ENCODE measurements around the gene KANSL1L. TPM values are rescaled to one million over a fixed set of nuclear protein-coding genes. Genes with fewer than 3 reads are reported as not detected.
A peak's percentile ranks its signal among the peaks of the same experiment; 100 is the strongest.

KANSL1L gene
- total and polyA plus RNA-seq, 9 of the 15 experiments (the other 6 are each of a cell fraction or from before 2014, with no cell fraction given), result 1.3 to 6.7 (median 2.4) TPM

DNA sequence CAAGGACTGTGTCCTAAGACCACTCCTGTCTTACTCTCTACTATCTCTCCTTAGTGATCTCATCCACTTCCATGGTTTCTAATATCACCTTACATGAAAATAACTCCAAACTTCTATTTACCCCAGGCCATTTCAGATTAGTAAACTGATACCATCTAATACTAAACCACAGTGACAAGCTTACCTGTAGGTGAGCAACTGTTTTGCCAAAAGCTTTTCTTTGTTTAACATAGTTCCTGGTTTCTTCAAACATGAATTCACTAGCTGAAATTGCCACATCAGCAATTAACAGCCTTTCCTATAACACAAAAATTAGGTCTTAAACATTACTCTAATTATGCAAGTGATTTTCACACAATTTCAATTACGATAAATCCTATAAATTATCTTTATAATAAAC is 31.9 kb upstream of the KANSL1L start:
- Histone ChIP-seq H3K27me3 (ENCODE audit: control insufficient read depth in 2 of 2, insufficient read depth in 2 of 2, low read length in 2 of 2) (no peaks in the 10 kb centered on the region), H4K20me1 (replicated peaks; ENCODE audit: control insufficient read depth, insufficient read depth, low read length) (no peaks in the 10 kb centered on the region), H3K9ac (ENCODE audit: insufficient read depth in 1 of 2, low read depth in 2 of 2, low read length in 2 of 2) (no peak overlapping the region), H3K27ac (ENCODE audit: extremely low read depth, low read depth, low read length) (no peak overlapping the region), H3K36me3 (ENCODE audit: control insufficient read depth, insufficient read depth, low read length) (no peaks in the 10 kb centered on the region), H3K79me2 (ENCODE audit: control insufficient read depth, insufficient read depth, low read length) (no peaks in the 10 kb centered on the region), H3K9me1 (ENCODE audit: control insufficient read depth, insufficient read depth, low read length) (no peaks in the 10 kb centered on the region), H3K4me1 (replicated peaks in 1 of 2; ENCODE audit: control insufficient read depth in 2 of 2, insufficient read depth in 2 of 2, low read length in 2 of 2) (no peaks in the 10 kb centered on the region), H3K9me3 (replicated peaks; ENCODE audit: control insufficient read depth, insufficient read depth, low read depth, low read length) (no peaks in the 10 kb centered on the region), H2AFZ (ENCODE audit: low read depth, low read length) (no peak overlapping the region), H3K4me2 (ENCODE audit: insufficient read depth, low read length) (no peak overlapping the region), H3K4me3 (no peak overlapping the region)
- ChIA-PET POLR2A (no interaction called here), CTCF (ENCODE audit: low intra/inter-chr PET ratio) (no interaction called here)
- no TSS peak for BruUV-seq (replicated peaks)
- in situ Hi-C loops (cut with MboI), result loop anchor here (25.0 kb wide), 1 partner anchor 866 kb away; no protein-coding TSS in a partner anchor
- no peak for FAIRE-seq
- no peak for DNase-seq (ENCODE audit: extremely low read depth in 1 of 4, low spot score in 3 of 4)
- no peak for ATAC-seq
- WGBS (ENCODE audit: insufficient coverage, low coverage, missing lambda C conversion rate), result 0% methylated on average over 1 of the region's 1 CpG
- intact Hi-C loops (cut with micrococcal nuclease), result no loop called here
- no peak for TF ChIP-seq FOS (IDR thresholded peaks at IDR 0.05; ENCODE audit: extremely low read depth, insufficient read length)
- peak; percentile 82 for TF ChIP-seq ZNF316 (IDR thresholded peaks at IDR 0.05)
- no peak for TF ChIP-seq CBX3 (IDR thresholded peaks at IDR 0.05; ENCODE audit: borderline replicate concordance in 1 of 2, low read length in 2 of 2)
- no peak for TF ChIP-seq YY1 (IDR thresholded peaks at IDR 0.05; ENCODE audit: borderline replicate concordance in 1 of 3, control insufficient read depth in 1 of 3, extremely low read depth in 1 of 3, insufficient read depth in 3 of 3, insufficient read length in 1 of 3, insufficient replicate concordance in 2 of 3, low read depth in 1 of 3, low read length in 2 of 3)
- 0 out of 2 replicates have a peak, but pooled peaks have one; percentile 49 for TF ChIP-seq C11orf30 (IDR thresholded peaks at IDR 0.05; ENCODE audit: low read depth)
- no peak for TF ChIP-seq PCBP2 (IDR thresholded peaks at IDR 0.05; ENCODE audit: low read depth, low read length, poor library complexity, severe bottlenecking)
- TF ChIP-seq NFATC3 (IDR thresholded peaks at IDR 0.05), result no peak
- TF ChIP-seq MAFK (IDR thresholded peaks at IDR 0.05; ENCODE audit: low read length), result peak; percentile 80
- TF ChIP-seq MAFF (IDR thresholded peaks at IDR 0.05; ENCODE audit: low read length), result peak; percentile 86
- TF ChIP-seq KDM2B (CRISPR knock-in tag; IDR thresholded peaks at IDR 0.05), result no peak
- TF ChIP-seq ZBTB8A (IDR thresholded peaks at IDR 0.05; ENCODE audit: partially characterized antibody), result no peak
- TF ChIP-seq, protein P1, sequence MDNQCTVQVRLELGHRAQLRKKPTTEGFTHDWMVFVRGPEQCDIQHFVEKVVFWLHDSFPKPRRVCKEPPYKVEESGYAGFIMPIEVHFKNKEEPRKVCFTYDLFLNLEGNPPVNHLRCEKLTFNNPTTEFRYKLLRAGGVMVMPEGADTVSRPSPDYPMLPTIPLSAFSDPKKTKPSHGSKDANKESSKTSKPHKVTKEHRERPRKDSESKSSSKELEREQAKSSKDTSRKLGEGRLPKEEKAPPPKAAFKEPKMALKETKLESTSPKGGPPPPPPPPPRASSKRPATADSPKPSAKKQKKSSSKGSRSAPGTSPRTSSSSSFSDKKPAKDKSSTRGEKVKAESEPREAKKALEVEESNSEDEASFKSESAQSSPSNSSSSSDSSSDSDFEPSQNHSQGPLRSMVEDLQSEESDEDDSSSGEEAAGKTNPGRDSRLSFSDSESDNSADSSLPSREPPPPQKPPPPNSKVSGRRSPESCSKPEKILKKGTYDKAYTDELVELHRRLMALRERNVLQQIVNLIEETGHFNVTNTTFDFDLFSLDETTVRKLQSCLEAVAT (IDR thresholded peaks at IDR 0.05), result no peak
- TF ChIP-seq MAFG (tag; conservative IDR thresholded peaks at IDR 0.05), result peak; percentile 60
- TF ChIP-seq RAD51 (IDR thresholded peaks at IDR 0.05; ENCODE audit: borderline replicate concordance, low read depth), result no peak
- TF ChIP-seq NCOR1 (IDR thresholded peaks at IDR 0.05), result no peak
- no peak for TF ChIP-seq EZH2 (IDR thresholded peaks at IDR 0.05; ENCODE audit: borderline replicate concordance, low read depth, low read length)
- no peak for TF ChIP-seq NR2F6 (CRISPR knock-in tag; IDR thresholded peaks at IDR 0.05)

All from K562 (cell line).